Aorta (tissue), 5 donors: Measurements from ENCODE around the gene ADAMTS5. TPM values are rescaled to one million over a fixed set of nuclear protein-coding genes. Genes with fewer than 3 reads are reported as not detected.

Experiments
- ATAC-seq: fragments of 200-7000 bp; cut with Tn5 transposase; one replicate; pipeline ENCODE4 v1.9.1; 2022; ENCODE audit warnings: moderate library complexity; ENCODE audit not compliant: low FRiP score
- DNase-seq, 2 donors: peaks; one replicate each; pipeline ENCODE4 v3.0.0-alpha.2; 2020
- H3K27ac ChIP-seq, 2 donors: one replicate each; pipeline ENCODE4 v1.5.1; 2013; ENCODE audit warnings: low read length in 2 of 2, mild to moderate bottlenecking in 2 of 2, moderate library complexity in 2 of 2, control low read depth in 1 of 2, inconsistent platforms in 1 of 2, low read depth in 1 of 2
- H3K27me3 ChIP-seq, 2 donors: one replicate each; pipeline ENCODE4 v1.6.1; 2013; ENCODE audit warnings: control low read depth in 1 of 2, low read length in 1 of 2, mild to moderate bottlenecking in 1 of 2, moderate library complexity in 1 of 2; ENCODE audit not compliant: insufficient read depth in 2 of 2, control insufficient read depth in 1 of 2
- H3K36me3 ChIP-seq, 2 donors: one replicate each; pipeline ENCODE4 v1.6.1; 2013; ENCODE audit warnings: control low read depth in 1 of 2, low read length in 1 of 2, mild to moderate bottlenecking in 1 of 2; ENCODE audit not compliant: insufficient read depth in 2 of 2, control insufficient read depth in 1 of 2
- H3K4me1 ChIP-seq, 2 donors: one replicate each; pipeline ENCODE4 v1.6.1; 2013; ENCODE audit warnings: low read length in 2 of 2, control low read depth in 1 of 2, mild to moderate bottlenecking in 1 of 2, moderate library complexity in 1 of 2; ENCODE audit not compliant: insufficient read depth in 2 of 2, control insufficient read depth in 1 of 2
- H3K4me3 ChIP-seq, 2 donors: one replicate each; pipeline ENCODE4 v1.5.1; 2013; ENCODE audit warnings: low read length in 2 of 2, control low read depth in 1 of 2, mild to moderate bottlenecking in 1 of 2
- H3K9me3 ChIP-seq: one replicate; pipeline ENCODE4 v1.6.1; 2013; ENCODE audit warnings: mild to moderate bottlenecking, low read length; ENCODE audit not compliant: control insufficient read depth
- WGBS, 2 donors: extraction: QIAGEN DNeasy Blood & Tissue Kit; methylation state at CpG; one replicate each; pipeline ENCODE4 v1.1.7; 2013; 5-methylcytosine and 5-hydroxymethylcytosine counted together
- intact Hi-C, 2 donors: fragments of 100-400 bp; cut with DNase I; formaldehyde crosslinking; loops; one replicate each; pipeline versions ENCODE4 v1.14.2 to v1.15.0; 2022
- polyA plus RNA-seq, 2 donors: library from polyadenylated mRNA; stranded (reverse); fragments of 200-250 nt; gene quantifications; one replicate each; pipeline ENCODE4 v1.2.3, GENCODE V29; 2013
- total RNA-seq, 2 donors: library from RNA; stranded (reverse); fragmentation: NEBNext Ultra II Directional; extraction: Animal tissue kit (Norgen Biotek cat#: 25700); gene quantifications; one replicate each; pipeline ENCODE4 v1.2.1, GENCODE V29; 2021
- donor health status: healthy with polysubstance abuse.
- donor health status: Bipolar disorder and iron deficiency.
- donor health status: DM: no; HTN: no; CAD: no.
- donor health status: DM: no; HTN: no; CAD: no.
- donor health status: DM: yes; HTN: yes; CAD: no.

ADAMTS5 gene
- total and polyA plus RNA-seq, 4 donors: 0.38 to 20.4 (median 8.1) TPM

DNA sequence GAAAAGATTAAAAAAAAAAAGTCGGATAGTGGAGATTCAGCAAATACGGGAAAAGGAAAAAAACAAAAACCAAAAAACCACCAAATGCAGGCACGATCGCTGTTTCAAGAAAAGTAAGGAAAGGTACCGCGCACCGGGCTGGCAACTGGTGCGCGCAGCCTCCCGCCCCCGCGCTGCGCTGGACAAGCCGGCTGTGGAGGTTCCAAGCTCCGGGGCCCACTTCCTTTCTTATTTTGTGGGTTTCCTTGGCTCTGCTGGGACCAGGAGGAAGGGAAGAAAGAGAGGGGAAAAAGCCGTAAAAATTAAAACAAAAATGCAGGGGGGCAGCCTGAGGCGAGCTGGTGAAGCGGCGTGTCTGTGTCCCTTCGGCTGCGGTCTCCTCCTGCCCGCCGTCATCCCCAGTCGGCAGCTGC lies 233 bp downstream of the ADAMTS5 start:
- intact Hi-C loops: no loop called here
- Histone ChIP-seq H3K27me3 (no peaks in the 10 kb centered on the region), H3K4me3 (peak overlapping the region; percentile 45 to 58), H3K9me3 (no peaks in the 10 kb centered on the region), H3K4me1 (peaks cover 0 to 3% of the 10 kb centered on the region in 2 donors), H3K27ac (no peak overlapping the region), H3K36me3 (no peaks in the 10 kb centered on the region)
- 0 to 1% methylated on average over 23 to 24 of the region's 24 CpGs for WGBS, 2 donors
- no peak for DNase-seq
- peak; percentile 55 for ATAC-seq

DNA sequence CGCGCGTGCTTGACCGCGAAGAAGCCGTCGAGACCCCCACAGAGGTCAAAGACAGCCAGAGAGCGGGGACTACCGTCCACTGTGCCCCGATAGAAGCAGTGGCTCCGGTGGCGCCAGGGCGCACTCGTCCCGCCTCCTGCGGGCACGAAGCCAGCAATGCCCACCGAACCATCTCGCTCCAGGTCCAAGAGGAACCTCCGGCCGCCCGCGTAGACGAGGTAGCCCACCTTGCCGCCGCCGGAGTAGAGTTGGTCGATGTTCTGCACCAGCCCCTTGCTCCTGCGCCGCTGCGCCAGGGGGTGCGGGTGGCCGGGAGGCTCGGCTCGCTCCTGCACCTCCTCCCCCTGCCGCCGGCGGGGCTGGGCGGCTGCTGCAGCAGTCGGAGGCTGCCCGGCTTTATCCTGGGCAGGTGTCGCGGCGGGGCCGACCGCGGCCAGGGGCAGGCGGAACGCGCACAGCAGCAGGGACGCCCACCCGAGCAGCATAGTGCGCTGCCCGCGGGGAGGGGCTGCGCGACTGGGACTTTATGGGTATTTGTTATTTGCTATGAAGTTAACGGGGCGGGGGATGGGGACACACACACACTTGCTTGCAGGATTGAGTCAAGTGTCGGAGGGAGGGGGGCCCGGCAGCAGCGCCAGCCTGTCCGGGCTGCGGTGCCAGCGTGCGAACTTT lies 844 bp downstream of the ADAMTS5 start:
- ATAC-seq (peak; percentile 49), DNase-seq (peak; percentile 44 to 79)
- Histone ChIP-seq H3K36me3 (no peaks in the 10 kb centered on the region), H3K27ac (no peak overlapping the region), H3K9me3 (no peaks in the 10 kb centered on the region), H3K4me1 (peaks cover 0 to 3% of the 10 kb centered on the region in 2 donors), H3K27me3 (no peaks in the 10 kb centered on the region), H3K4me3 (peak overlapping the region; percentile 45 to 58)
- intact Hi-C loops: no loop called here
- 1% methylated on average over 54 to 66 of the region's 66 CpGs for WGBS, 2 donors

DNA sequence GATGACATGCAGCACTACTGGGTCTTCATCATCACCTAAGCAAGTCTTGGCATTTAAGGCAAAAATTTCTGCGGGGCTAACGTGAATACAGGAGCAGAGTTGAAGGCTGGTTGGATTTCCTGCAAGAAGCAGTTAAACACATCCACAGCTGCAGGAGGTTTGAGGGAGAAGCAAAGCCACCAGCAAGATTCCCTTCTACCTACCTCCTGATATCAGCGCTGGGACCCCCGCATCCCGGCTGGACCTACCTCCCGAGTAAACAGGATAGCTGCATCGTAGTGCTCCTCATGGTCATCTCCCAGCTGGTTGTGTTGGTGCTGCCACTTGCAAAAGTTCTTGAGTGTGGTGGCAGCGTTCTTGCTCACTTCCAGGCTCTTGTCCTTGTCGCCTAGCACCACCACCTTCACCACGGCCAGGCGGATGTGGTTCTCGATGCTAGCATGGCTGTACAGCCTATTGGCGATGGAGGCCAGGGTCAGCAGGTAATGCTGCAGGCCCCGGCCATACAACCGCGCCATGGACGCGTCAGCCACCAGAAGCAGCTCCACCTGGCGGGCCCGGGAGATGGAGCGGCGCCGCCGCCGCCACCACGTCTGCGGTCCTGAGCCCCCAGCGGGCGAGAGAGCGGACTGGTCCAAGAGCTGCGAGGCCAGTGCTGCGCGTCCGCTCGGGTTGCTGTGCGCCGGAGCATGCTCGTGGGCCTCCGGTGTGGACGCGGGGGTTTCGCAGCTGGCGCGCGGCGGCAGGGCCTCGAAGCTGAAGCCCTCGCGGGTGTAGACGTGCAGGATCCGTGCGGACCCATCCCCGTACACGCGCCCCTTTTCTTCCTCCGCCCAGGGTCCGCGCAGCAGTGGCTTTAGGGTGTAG lies 1.6 kb downstream of the ADAMTS5 start:
- DNase-seq (peak; percentile 48 to 87), ATAC-seq (peak; percentile 48)
- WGBS, 2 donors: 6 to 13% methylated on average over 55 to 58 of the region's 58 CpGs
- Histone ChIP-seq H3K4me3 (peak overlapping the region in 1 of 2 donors; percentile 45), H3K27me3 (no peaks in the 10 kb centered on the region), H3K9me3 (no peaks in the 10 kb centered on the region), H3K4me1 (peaks cover 0 to 3% of the 10 kb centered on the region in 2 donors), H3K36me3 (no peaks in the 10 kb centered on the region), H3K27ac (no peak overlapping the region)
- intact Hi-C loops: no loop called here

DNA sequence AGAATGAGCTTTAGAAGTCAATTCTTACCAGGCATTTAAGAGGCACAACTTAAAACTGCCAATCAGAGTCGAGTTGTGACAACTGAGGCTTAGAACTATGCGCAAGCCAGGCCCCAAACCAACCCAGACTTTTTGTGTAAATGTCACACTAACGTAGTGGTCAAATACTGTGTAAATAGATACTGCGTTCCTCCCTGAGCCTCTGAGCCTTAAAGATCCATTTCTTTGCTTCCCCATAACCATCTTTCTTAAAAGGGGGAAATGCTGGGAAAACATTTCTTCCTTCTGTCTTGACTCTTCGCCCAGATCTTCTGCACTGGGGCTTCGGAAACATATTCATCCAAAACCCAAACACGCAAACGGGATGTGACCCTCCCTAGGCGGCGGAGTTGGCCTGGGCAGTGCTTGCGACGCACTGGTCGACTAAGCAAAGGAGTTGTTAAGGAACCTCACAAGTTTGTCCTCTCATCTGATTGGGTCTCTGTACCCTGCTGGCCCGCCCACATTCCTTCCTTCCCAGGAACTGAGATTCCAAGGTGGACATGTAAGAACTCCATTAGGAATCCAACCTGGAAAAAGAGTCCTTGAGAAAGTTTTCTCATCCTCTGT lies 2.6 kb downstream of the ADAMTS5 start:
- DNase-seq (peak; percentile 68 to 82), ATAC-seq (peak; percentile 57)
- intact Hi-C loops: no loop called here
- H3K4me3 ChIP-seq: no peak overlapping the region
- H3K27me3 ChIP-seq: no peaks in the 10 kb centered on the region
- no peaks in the 10 kb centered on the region for H3K36me3 ChIP-seq
- 42 to 72% methylated on average over 14 of the region's 14 CpGs for WGBS, 2 donors
- H3K4me1 ChIP-seq: peaks cover 0 to 3% of the 10 kb centered on the region in 2 donors
- no peak overlapping the region for H3K27ac ChIP-seq
- no peaks in the 10 kb centered on the region for H3K9me3 ChIP-seq

DNA sequence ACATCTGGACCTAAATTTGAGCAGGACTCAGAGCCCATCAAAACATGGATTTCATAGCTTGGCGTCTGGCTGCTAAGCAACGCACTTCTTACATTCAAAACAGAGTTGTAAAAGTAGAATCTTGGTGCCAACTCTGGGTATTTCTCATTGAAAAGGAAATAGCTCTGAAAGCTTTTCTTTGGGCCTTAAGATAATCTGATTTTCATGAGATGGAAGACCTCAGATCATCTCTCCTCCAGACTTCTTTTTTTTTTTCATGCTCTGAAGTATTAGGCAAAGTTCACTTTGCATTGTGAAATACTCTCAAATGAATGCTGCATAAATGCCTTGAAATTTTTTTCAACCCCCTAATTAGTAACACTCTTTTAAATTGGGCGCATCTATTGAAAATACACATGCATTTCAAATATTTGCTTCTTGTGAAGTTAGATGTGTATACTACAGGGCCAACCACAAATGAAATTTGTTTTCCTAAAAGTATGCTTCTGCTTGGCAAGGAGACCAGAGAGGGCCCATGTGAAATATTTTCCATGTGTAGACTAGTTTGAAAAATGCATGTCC lies 4.2 kb downstream of the ADAMTS5 start:
- H3K36me3 ChIP-seq: no peaks in the 10 kb centered on the region
- H3K4me1 ChIP-seq: peaks cover 0 to 3% of the 10 kb centered on the region in 2 donors
- H3K27ac ChIP-seq: no peak overlapping the region
- WGBS, 2 donors: 26 to 34% methylated on average over 3 of the region's 3 CpGs
- no peak overlapping the region for H3K4me3 ChIP-seq
- no peaks in the 10 kb centered on the region for H3K9me3 ChIP-seq
- H3K27me3 ChIP-seq: no peaks in the 10 kb centered on the region
- DNase-seq (no peak), ATAC-seq (no peak)
- intact Hi-C loops: no loop called here

DNA sequence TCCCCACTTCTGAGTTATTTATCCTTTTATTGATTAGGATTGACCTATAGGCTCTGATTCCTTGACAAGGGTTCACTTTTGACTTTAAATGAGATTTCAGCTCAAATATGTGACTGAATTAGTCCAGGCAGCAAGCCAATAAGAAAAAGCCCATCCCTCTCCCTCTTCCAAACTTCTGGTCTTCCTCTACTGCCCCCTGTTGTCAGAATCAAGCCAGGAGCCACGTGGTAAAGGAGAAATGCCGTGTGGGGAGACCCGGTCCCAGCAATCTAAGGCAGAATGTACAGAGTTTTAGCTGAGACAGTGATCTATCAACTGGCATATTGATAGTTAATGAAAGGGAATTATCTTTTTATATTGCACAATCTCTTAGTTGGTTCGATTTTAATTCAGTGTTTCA lies 5.2 kb downstream of the ADAMTS5 start:
- H3K4me1 ChIP-seq: peaks cover 0 to 3% of the 10 kb centered on the region in 2 donors
- H3K36me3 ChIP-seq: no peaks in the 10 kb centered on the region
- intact Hi-C loops: no loop called here
- no peak for DNase-seq
- no peak overlapping the region for H3K4me3 ChIP-seq
- no peak for ATAC-seq
- 67 to 69% methylated on average over 4 of the region's 4 CpGs for WGBS, 2 donors
- H3K27me3 ChIP-seq: no peaks in the 10 kb centered on the region
- H3K27ac ChIP-seq: no peak overlapping the region
- no peaks in the 10 kb centered on the region for H3K9me3 ChIP-seq

DNA sequence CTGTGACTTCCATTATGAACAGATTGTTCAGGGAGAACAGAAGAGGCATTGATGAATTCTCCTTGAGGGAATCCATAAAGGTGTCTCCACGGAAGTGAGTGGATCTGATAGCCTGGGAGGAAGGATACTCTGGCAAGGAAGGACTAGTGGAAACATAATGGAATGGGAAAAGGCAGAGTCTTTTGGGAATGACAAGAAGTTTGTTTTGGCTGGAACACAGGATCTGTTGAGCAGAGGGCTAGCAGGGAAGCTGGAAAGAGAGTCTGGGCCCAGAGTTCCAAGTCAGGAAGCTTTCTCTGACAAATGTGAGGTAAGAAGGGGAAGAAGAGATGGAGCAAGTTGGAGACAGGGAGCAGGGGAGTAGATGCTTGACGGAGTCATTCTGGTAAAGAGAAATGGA lies 8.1 kb downstream of the ADAMTS5 start:
- Histone ChIP-seq H3K4me1 (peaks cover 0 to 3% of the 10 kb centered on the region in 2 donors), H3K9me3 (peaks cover 2% of the 10 kb centered on the region), H3K27me3 (no peaks in the 10 kb centered on the region), H3K27ac (no peak overlapping the region), H3K36me3 (no peaks in the 10 kb centered on the region), H3K4me3 (no peak overlapping the region)
- intact Hi-C loops: no loop called here
- ATAC-seq (no peak), DNase-seq (no peak)
- WGBS, 2 donors: 33 to 36% methylated on average over 2 of the region's 2 CpGs

DNA sequence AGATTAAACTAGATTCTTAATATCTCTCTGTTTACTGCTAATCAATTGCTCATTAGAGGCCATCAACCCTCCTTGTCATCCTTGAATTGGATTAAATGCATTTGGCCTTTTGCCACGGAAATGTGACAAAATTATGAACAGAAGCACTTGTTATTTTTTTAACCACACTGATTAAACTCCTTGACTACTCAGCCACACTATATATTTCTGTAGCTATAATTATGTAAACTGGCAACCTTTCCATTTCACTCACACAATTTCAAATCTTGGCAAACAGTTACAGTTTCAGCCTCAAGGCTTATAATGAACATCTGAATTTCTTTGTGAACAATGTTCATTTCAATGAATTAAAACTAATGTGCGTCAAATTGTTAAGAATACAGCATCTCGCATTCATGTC lies 10.1 kb downstream of the ADAMTS5 start:
- ATAC-seq: no peak
- Histone ChIP-seq H3K36me3 (no peaks in the 10 kb centered on the region), H3K9me3 (peaks cover 2% of the 10 kb centered on the region), H3K27me3 (no peaks in the 10 kb centered on the region), H3K4me3 (no peak overlapping the region), H3K27ac (no peak overlapping the region), H3K4me1 (no peaks in the 10 kb centered on the region)
- intact Hi-C loops: no loop called here
- WGBS, 2 donors: 84 to 87% methylated on average over 3 of the region's 3 CpGs
- DNase-seq: no peak
